ENCODE data around the gene SOHLH1. TPM values are rescaled to one million over a fixed set of nuclear protein-coding genes. Genes with fewer than 3 reads are reported as not detected.

Gene SOHLH1
- total RNA-seq, 1 donor from 2014 or later: 0.18 TPM

DNA sequence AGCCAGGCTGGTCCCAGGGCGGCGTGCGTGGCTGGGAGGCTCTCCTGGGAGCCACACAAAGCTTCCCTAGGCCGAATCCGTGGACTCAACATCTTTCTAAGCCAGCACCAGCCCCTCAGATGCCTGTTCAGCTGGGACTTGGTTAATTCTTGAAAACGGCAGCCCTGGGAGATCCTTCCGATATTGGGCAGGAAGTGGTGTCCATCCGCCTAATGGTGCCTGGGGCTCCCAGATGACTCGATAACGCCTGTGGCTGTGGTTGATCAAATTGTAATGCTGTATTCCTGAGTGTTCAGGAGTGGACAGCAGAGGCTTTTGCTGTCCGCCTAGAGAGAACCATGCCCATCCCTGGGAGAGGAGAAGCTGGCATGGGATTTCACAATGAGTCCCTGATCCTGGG lies 16.8 kb upstream of the SOHLH1 start:
- H3K27me3 Mint-ChIP-seq (ENCODE audit: unreplicated experiment): peaks cover 17% of the 10 kb centered on the region
- no peak overlapping the region for H3K4me3 Mint-ChIP-seq (ENCODE audit: unreplicated experiment)
- H3K4me1 Mint-ChIP-seq (ENCODE audit: unreplicated experiment): no peaks in the 10 kb centered on the region
- no peak for DNase-seq (ENCODE audit: low spot score)
- no peaks in the 10 kb centered on the region for H3K36me3 Mint-ChIP-seq (ENCODE audit: low read depth, unreplicated experiment)
- H3K27ac Mint-ChIP-seq (ENCODE audit: unreplicated experiment): no peak overlapping the region
- TF ChIP-seq, protein P1, sequence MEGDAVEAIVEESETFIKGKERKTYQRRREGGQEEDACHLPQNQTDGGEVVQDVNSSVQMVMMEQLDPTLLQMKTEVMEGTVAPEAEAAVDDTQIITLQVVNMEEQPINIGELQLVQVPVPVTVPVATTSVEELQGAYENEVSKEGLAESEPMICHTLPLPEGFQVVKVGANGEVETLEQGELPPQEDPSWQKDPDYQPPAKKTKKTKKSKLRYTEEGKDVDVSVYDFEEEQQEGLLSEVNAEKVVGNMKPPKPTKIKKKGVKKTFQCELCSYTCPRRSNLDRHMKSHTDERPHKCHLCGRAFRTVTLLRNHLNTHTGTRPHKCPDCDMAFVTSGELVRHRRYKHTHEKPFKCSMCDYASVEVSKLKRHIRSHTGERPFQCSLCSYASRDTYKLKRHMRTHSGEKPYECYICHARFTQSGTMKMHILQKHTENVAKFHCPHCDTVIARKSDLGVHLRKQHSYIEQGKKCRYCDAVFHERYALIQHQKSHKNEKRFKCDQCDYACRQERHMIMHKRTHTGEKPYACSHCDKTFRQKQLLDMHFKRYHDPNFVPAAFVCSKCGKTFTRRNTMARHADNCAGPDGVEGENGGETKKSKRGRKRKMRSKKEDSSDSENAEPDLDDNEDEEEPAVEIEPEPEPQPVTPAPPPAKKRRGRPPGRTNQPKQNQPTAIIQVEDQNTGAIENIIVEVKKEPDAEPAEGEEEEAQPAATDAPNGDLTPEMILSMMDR (IDR thresholded peaks at IDR 0.05; ENCODE audit: unreplicated experiment): no peak
- H3K9me3 Mint-ChIP-seq (ENCODE audit: unreplicated experiment): no peaks in the 10 kb centered on the region

DNA sequence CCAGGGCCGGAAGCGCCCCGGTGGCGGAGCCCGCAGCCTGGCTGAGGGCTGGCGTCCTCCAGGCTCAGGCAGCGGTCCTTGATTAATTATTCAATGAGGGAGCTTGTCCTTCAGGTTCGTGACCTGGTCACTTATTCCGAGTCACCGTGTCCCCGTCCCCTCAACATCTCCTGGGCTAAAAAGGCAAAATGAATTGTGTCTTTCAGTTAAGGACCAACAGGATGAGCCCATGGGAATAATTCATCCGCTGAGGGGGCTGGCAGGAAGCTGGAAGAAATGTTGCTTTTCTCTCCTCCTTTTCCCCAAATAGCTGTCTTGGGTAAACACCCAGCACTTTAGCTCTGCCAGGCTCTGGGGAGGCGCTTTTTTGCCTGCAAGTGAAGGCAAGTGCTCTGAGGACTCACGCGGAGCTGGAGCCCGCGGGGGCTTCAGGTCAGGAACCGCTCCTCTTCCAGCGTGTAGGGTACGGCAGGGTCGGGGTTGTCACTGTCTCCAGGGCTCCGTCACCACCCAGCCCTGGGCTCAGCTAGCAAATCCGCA lies 15.8 kb upstream of the SOHLH1 start:
- Mint-ChIP-seq H3K27me3 (ENCODE audit: unreplicated experiment) (peaks cover 17% of the 10 kb centered on the region), H3K9me3 (ENCODE audit: unreplicated experiment) (no peaks in the 10 kb centered on the region), H3K27ac (ENCODE audit: unreplicated experiment) (no peak overlapping the region), H3K36me3 (ENCODE audit: low read depth, unreplicated experiment) (no peaks in the 10 kb centered on the region), H3K4me3 (ENCODE audit: unreplicated experiment) (no peak overlapping the region), H3K4me1 (ENCODE audit: unreplicated experiment) (no peaks in the 10 kb centered on the region)
- TF ChIP-seq, protein P1 (IDR thresholded peaks at IDR 0.05; ENCODE audit: unreplicated experiment): no peak
- DNase-seq (ENCODE audit: low spot score): no peak

DNA sequence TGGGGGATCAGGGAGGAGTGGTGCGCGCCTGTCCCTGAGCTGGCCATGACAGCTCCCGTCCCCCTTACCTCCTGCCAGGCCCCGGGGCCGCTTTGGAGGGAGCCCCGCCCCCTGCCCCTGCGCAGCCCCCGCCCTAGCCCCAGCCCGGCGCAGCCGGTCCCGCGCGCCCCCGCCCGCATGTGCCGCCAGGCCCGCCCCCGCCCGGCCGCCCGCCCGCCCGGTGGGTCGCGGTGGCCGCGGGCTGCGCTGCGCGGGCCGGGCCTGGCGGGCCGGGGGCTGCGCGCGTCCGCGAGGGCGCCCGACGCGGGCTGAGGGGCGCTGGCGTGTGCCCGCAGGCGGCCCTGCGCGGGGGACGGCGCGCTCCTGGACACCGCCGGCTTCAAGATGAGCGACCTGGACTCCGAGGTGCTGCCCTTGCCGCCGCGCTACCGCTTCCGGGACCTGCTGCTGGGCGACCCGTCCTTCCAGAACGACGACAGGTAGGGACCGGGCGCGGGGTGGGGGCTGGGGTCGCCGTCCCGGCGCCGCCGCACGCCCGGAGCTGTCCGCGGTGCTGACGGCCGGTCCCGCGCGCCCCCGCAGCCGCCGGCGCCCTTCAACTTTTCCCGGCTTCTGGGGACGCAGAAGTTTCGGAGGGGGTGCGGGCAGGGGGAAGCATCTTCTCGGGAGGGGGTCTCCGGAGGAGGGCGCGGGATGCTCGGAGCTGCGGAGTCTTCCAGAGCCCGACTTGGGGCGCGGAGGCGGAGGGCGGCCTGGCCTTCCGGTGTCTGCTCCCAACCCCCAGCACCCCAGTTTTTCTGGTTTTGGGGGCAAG lies 15.2 kb upstream of the SOHLH1 start:
- DNase-seq (ENCODE audit: low spot score): peak; percentile 38
- no peak overlapping the region for H3K4me3 Mint-ChIP-seq (ENCODE audit: unreplicated experiment)
- no peak overlapping the region for H3K27ac Mint-ChIP-seq (ENCODE audit: unreplicated experiment)
- TF ChIP-seq, protein P1 (IDR thresholded peaks at IDR 0.05; ENCODE audit: unreplicated experiment): no peak
- peaks cover 18% of the 10 kb centered on the region for H3K27me3 Mint-ChIP-seq (ENCODE audit: unreplicated experiment)
- H3K36me3 Mint-ChIP-seq (ENCODE audit: low read depth, unreplicated experiment): no peaks in the 10 kb centered on the region
- H3K4me1 Mint-ChIP-seq (ENCODE audit: unreplicated experiment): no peaks in the 10 kb centered on the region
- no peaks in the 10 kb centered on the region for H3K9me3 Mint-ChIP-seq (ENCODE audit: unreplicated experiment)

DNA sequence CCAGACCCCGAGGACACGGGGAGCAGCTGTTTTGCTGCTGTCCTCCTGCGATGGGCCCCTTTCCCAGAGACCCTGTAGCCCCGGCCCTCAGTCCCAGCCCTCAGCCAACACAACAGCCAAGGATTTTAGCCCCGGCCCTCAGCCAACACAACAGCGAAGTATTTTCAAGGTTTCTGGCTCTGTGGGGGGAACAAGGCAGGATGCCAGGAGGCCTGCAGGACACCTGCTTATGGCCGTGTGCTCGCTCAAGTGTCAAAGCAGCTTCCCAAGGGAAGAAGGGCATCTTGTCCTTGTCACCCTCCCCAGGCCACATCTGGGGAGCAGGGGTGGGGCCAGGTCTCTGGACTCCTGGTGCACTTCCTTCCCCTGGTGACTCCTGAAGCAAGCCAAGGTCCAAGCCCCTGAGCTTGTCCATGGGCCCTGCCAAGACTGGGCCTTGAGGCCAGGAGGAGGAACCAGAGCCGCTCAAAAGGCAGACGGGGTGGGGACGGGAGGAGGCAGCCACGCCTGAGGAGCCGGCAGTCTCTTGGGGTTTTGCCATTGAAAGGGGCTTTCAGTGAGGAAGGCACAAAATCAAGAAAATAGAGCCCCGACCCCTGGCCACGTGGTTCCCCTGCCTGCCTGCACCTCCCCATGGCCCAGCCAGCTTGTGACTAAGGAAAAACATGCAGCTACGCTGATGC lies 13.5 kb upstream of the SOHLH1 start:
- Mint-ChIP-seq H3K4me3 (ENCODE audit: unreplicated experiment) (no peak overlapping the region), H3K4me1 (ENCODE audit: unreplicated experiment) (no peaks in the 10 kb centered on the region), H3K36me3 (ENCODE audit: low read depth, unreplicated experiment) (no peaks in the 10 kb centered on the region), H3K27ac (ENCODE audit: unreplicated experiment) (no peak overlapping the region), H3K9me3 (ENCODE audit: unreplicated experiment) (no peaks in the 10 kb centered on the region), H3K27me3 (ENCODE audit: unreplicated experiment) (peaks cover 22% of the 10 kb centered on the region)
- DNase-seq (ENCODE audit: low spot score): no peak
- TF ChIP-seq, protein P1 (IDR thresholded peaks at IDR 0.05; ENCODE audit: unreplicated experiment): no peak

DNA sequence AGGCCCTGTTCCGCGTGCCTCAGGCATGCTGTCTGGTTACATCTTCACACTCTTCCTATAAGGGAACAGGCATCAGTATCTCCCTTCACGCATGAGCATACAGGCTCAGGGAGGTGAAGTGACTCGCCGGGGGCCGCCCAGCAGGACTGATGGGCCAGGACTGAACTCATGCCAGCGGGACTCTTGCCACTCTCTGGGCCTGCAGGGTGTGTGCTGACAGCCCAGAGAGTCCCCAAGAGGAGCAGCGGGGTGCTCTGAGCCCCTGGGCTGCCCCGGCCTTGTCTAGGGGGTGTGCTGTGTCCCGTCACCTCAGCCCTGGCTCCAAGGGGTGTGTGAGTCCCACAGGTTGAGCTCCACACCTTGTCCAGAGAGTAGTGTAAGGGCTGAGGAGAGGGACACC lies 12.6 kb upstream of the SOHLH1 start:
- DNase-seq (ENCODE audit: low spot score): no peak
- H3K27ac Mint-ChIP-seq (ENCODE audit: unreplicated experiment): no peak overlapping the region
- no peaks in the 10 kb centered on the region for H3K9me3 Mint-ChIP-seq (ENCODE audit: unreplicated experiment)
- H3K27me3 Mint-ChIP-seq (ENCODE audit: unreplicated experiment): peaks cover 22% of the 10 kb centered on the region
- H3K4me1 Mint-ChIP-seq (ENCODE audit: unreplicated experiment): no peaks in the 10 kb centered on the region
- H3K36me3 Mint-ChIP-seq (ENCODE audit: low read depth, unreplicated experiment): no peaks in the 10 kb centered on the region
- H3K4me3 Mint-ChIP-seq (ENCODE audit: unreplicated experiment): no peak overlapping the region
- TF ChIP-seq, protein P1 (IDR thresholded peaks at IDR 0.05; ENCODE audit: unreplicated experiment): no peak

Data from endothelial cell (in vitro differentiated cells).